IMR-90 (cell line): ENCODE data around the gene DCUN1D4. TPM values are rescaled to one million over a fixed set of nuclear protein-coding genes. Genes with fewer than 3 reads are reported as not detected.

Experiments used
- ATAC-seq: fragments of 200-7000 bp; cut with Tn5 transposase; 2 replicates; pipeline ENCODE4 v1.9.1; 2020; ENCODE audit warnings: low read depth, mild to moderate bottlenecking, moderate library complexity
- BruUV-seq: library from RNA; stranded (reverse); fragments of 400-500 nt; replicated peaks from 2 replicates; lab custom pipeline; 2021; lab: Mats Ljungman, UMichigan
- CTCF ChIA-PET: fragments of 300-600 bp; formaldehyde crosslinking; extraction: SDS; loops from one replicate; lab custom pipeline; 2021; ENCODE audit warnings: antibody characterized with exemption; lab: Yijun Ruan, JAX
- POLR2A ChIA-PET: fragments of 300-600 bp; sonication (Branson Sonifier 250); formaldehyde crosslinking; loops from one replicate; lab custom pipeline; 2022; ENCODE audit warnings: antibody characterized with exemption; ENCODE audit not compliant: unreplicated experiment; lab: Charles Lee
- DNase-seq: peaks from one replicate; pipeline ENCODE4 v3.0.0; 2013
- H2AFZ ChIP-seq: replicated peaks from 2 replicates; pipeline ENCODE3; 2013; ENCODE audit warnings: low read length, mild to moderate bottlenecking; ENCODE audit not compliant: poor library complexity
- H2AK5ac ChIP-seq: 2 replicates; pipeline ENCODE4 v1.6.1; 2013; ENCODE audit warnings: low read depth, low read length, inconsistent platforms
- H2AK9ac ChIP-seq: replicated peaks from 2 replicates; pipeline ENCODE3; 2013; ENCODE audit warnings: mild to moderate bottlenecking, low read depth, low read length, moderate library complexity; ENCODE audit not compliant: poor library complexity
- H2BK120ac ChIP-seq: 2 replicates; pipeline ENCODE4 v1.6.1; 2013; ENCODE audit warnings: low read depth, low read length, inconsistent platforms
- H2BK15ac ChIP-seq: 3 replicates; pipeline ENCODE4 v1.6.1; 2013; ENCODE audit warnings: low read depth, low read length, inconsistent platforms
- H2BK20ac ChIP-seq: 2 replicates; pipeline ENCODE4 v1.6.1; 2013; ENCODE audit warnings: low read depth, mild to moderate bottlenecking, inconsistent platforms, low read length, moderate library complexity
- H2BK5ac ChIP-seq: 2 replicates; pipeline ENCODE4 v1.6.1; 2013; ENCODE audit warnings: mild to moderate bottlenecking, low read depth, low read length, inconsistent platforms; ENCODE audit not compliant: poor library complexity, severe bottlenecking
- H3K14ac ChIP-seq: replicated peaks from 2 replicates; pipeline ENCODE4 v1.6.1; 2013; ENCODE audit warnings: low read depth, low read length, inconsistent platforms
- H3K18ac ChIP-seq: 2 replicates; pipeline ENCODE4 v1.6.1; 2013; ENCODE audit warnings: low read depth, low read length, control low read depth
- H3K23ac ChIP-seq: 2 replicates; pipeline ENCODE4 v1.6.1; 2013; ENCODE audit warnings: low read depth, low read length, inconsistent platforms
- H3K27ac ChIP-seq: 2 replicates; pipeline ENCODE4 v1.5.1; 2013; ENCODE audit warnings: mild to moderate bottlenecking, control low read depth, low read length; ENCODE audit not compliant: insufficient read depth
- H3K27me3 ChIP-seq: 2 replicates; pipeline ENCODE4 v1.6.1; 2013; ENCODE audit warnings: low read length; ENCODE audit not compliant: control insufficient read depth, insufficient read depth
- H3K36me3 ChIP-seq: 2 replicates; pipeline ENCODE4 v1.6.1; 2013; ENCODE audit warnings: low read length, mixed read lengths; ENCODE audit not compliant: control insufficient read depth, insufficient read depth
- H3K4ac ChIP-seq: 2 replicates; pipeline ENCODE4 v1.6.1; 2013; ENCODE audit warnings: low read depth, low read length, inconsistent platforms
- H3K4me1 ChIP-seq: 2 replicates; pipeline ENCODE4 v1.6.1; 2013; ENCODE audit warnings: low read length, mixed read lengths; ENCODE audit not compliant: control insufficient read depth, insufficient read depth
- H3K4me2 ChIP-seq: 2 replicates; pipeline ENCODE4 v1.6.1; 2013; ENCODE audit warnings: low read depth, mild to moderate bottlenecking, control low read depth, low read length, moderate library complexity
- H3K4me3 ChIP-seq: 2 replicates; pipeline ENCODE4 v1.5.1; 2013; ENCODE audit warnings: low read depth, mild to moderate bottlenecking, control low read depth, low read length, moderate library complexity; ENCODE audit not compliant: insufficient read depth
- H3K56ac ChIP-seq: 2 replicates; pipeline ENCODE4 v1.6.1; 2013; ENCODE audit warnings: low read length, inconsistent platforms; ENCODE audit not compliant: insufficient read depth; ENCODE audit errors: extremely low read depth
- H3K79me1 ChIP-seq, 2 experiments: 2 replicates each; pipeline ENCODE4 v1.6.1; 2013; ENCODE audit warnings: low read length in 2 of 2, inconsistent platforms in 1 of 2, low read depth in 1 of 2
- H3K9ac ChIP-seq: 2 replicates; pipeline ENCODE4 v1.6.1; 2013; ENCODE audit warnings: low read depth, low read length, control low read depth
- H3K9me1 ChIP-seq: 2 replicates; pipeline ENCODE4 v1.6.1; 2013; ENCODE audit warnings: low read length, inconsistent platforms; ENCODE audit not compliant: insufficient read depth
- H3K9me3 ChIP-seq: 2 replicates; pipeline ENCODE4 v1.6.1; 2013; ENCODE audit warnings: low read length; ENCODE audit not compliant: control insufficient read depth, insufficient read depth
- H4K20me1 ChIP-seq: 2 replicates; pipeline ENCODE4 v1.6.1; 2013; ENCODE audit warnings: low read length, inconsistent platforms; ENCODE audit not compliant: insufficient read depth
- H4K5ac ChIP-seq: 2 replicates; pipeline ENCODE4 v1.6.1; 2013; ENCODE audit warnings: mild to moderate bottlenecking, low read depth, low read length, control low read depth
- H4K8ac ChIP-seq, 2 experiments: 2 replicates each; pipeline ENCODE4 v1.6.1; 2013; ENCODE audit warnings: low read depth in 2 of 2, low read length in 2 of 2, control low read depth in 1 of 2, inconsistent platforms in 1 of 2
- H4K91ac ChIP-seq: 2 replicates; pipeline ENCODE4 v1.6.1; 2013; ENCODE audit warnings: low read depth, low read length, inconsistent platforms; ENCODE audit not compliant: insufficient read depth
- BHLHE40 ChIP-seq: fragments of 150-350 bp; IDR thresholded peaks from 2 replicates; pipeline ENCODE4 v1.6.1; 2016; ENCODE audit warnings: mild to moderate bottlenecking, low read depth, low read length
- MAFK ChIP-seq: IDR thresholded peaks from 2 replicates; pipeline ENCODE4 v1.6.1; 2012; ENCODE audit warnings: low read depth, low read length, improper control_type of control experiment
- MAZ ChIP-seq: IDR thresholded peaks from 2 replicates; pipeline ENCODE4 v1.6.1; 2012; ENCODE audit warnings: low read depth, mild to moderate bottlenecking, low read length, improper control_type of control experiment, moderate library complexity, borderline replicate concordance
- POLR2A ChIP-seq: IDR thresholded peaks from 2 replicates; pipeline ENCODE4 v1.6.1; 2012; ENCODE audit warnings: mild to moderate bottlenecking, low read depth, low read length
- RCOR1 ChIP-seq: IDR thresholded peaks from 2 replicates; pipeline ENCODE4 v1.6.1; 2012; ENCODE audit warnings: mild to moderate bottlenecking, low read length, improper control_type of control experiment; ENCODE audit not compliant: insufficient replicate concordance
- SMC3 ChIP-seq: fragments of 150-350 bp; IDR thresholded peaks from 2 replicates; pipeline ENCODE4 v1.6.1; 2016; ENCODE audit warnings: low read depth, mild to moderate bottlenecking, antibody characterized with exemption, low read length, moderate library complexity
- whole genome bisulfite sequencing, 2 experiments: methylation state at CpG; one replicate each; pipeline versions ENCODE4 v1.1.5 to v1.1.7; 2013; ENCODE audit warnings: missing lambda C conversion rate in 2 of 2; ENCODE audit not compliant: insufficient read length in 1 of 2; ENCODE audit errors: extremely low coverage in 2 of 2; 5-methylcytosine and 5-hydroxymethylcytosine counted together
- dilution Hi-C: fragments of 300-500 bp; cut with HindIII; formaldehyde crosslinking; loops from one replicate; pipeline ENCODE4 v1.14.3; 2018; ENCODE audit warnings: low sequenced_read_pairs; ENCODE audit not compliant: unreplicated experiment
- in situ Hi-C: fragments of 300-500 bp; cut with MboI; formaldehyde crosslinking; loops from 3 replicates; pipeline ENCODE4 v1.14.3; 2019; ENCODE audit warnings: low sequenced_read_pairs, inconsistent platforms, mixed read lengths
- intact Hi-C: fragments of 100-400 bp; cut with micrococcal nuclease; formaldehyde crosslinking; loops from 2 replicates; pipeline ENCODE4 v1.10.0; 2022
- polyA plus RNA-seq, 3 experiments: library from polyadenylated mRNA; depleted of rRNA; stranded (reverse); fragments of >200 nt; gene quantifications; 2 replicates each; pipeline ENCODE4 v1.2.3, GENCODE V29; 2012; ENCODE audit warnings: low replicate concordance in 1 of 3
- total RNA-seq: library from RNA; depleted of rRNA; stranded (reverse); fragments of >200 nt; gene quantifications from 2 replicates; pipeline ENCODE4 v1.2.3, GENCODE V29; 2012

Gene DCUN1D4
- total and polyA plus RNA-seq, 2 of the 4 experiments (the other 2 are of a cell fraction) = 31.0 to 44.3 TPM

DNA sequence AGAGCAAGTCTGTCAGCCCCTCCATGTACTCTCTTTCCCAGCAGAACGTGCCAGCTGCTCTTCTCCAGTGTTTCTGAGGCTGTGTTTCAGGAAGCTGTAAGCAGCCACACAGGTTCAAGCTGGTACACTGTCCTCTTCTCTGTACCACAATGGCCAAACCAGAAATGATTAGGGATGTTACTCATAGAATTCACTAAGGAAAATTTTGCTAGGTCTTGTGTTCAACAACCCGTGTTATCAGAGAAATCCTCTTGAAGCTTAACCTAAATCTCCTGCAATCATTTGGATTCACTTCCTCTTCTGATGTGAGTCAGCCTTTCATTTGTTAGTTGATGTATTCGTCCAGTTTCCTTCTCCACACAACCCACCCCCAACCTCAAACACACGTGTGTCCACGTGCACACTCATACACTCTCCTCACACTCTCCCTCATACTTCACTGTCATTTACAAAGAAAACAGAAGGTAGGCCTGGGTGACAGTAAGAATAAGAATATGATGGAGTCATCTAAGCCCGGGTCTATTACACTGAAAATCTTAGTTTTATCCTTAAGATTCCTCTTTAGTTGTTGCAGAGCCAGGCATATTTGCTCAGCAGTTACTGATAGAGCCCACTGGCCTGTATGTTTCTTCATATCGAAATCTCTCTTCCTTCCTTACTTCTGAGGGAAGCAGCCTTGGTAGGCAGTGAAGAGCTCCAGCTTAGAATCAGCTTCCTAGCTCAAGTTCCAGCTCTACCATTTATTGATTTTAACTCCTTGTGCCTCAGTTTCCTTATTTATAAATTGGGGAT is 63.4 kb downstream of the DCUN1D4 start:
- ChIA-PET POLR2A (no interaction called here), CTCF (interaction anchor here (1.0 kb wide), 1 partner anchor 11 kb away, joined by 3 read pairs; no protein-coding TSS in a partner anchor)
- H3K9ac ChIP-seq = no peak overlapping the region
- H3K9me3 ChIP-seq = no peaks in the 10 kb centered on the region
- H2BK20ac ChIP-seq = no peak overlapping the region
- H2AK5ac ChIP-seq = 0 out of 2 replicates have a peak overlapping the region, but pooled peaks have one; percentile 28
- no peak overlapping the region for H2BK5ac ChIP-seq
- ATAC-seq (peak; percentile 24; the same call in 1 of the 2 replicates), DNase-seq (peak; percentile 47)
- H3K27me3 ChIP-seq = no peaks in the 10 kb centered on the region
- H3K4me1 ChIP-seq = peaks cover 2% of the 10 kb centered on the region; the same call in 1 of the 2 replicates
- H2BK120ac ChIP-seq = no peak overlapping the region
- no peak overlapping the region for H2BK15ac ChIP-seq
- peaks cover 24% of the 10 kb centered on the region for H3K36me3 ChIP-seq
- no peak overlapping the region for H3K14ac ChIP-seq
- no peak overlapping the region for H4K91ac ChIP-seq
- BruUV-seq = no TSS peak
- peaks cover 0 to 8% of the 10 kb centered on the region in 2 experiments; a peak in 3 of 4 replicates for H3K79me1 ChIP-seq
- H3K4me3 ChIP-seq = no peak overlapping the region
- dilution Hi-C loops = no loop called here
- no peak overlapping the region for H3K18ac ChIP-seq
- H4K5ac ChIP-seq = no peak overlapping the region
- no peak overlapping the region for H3K4ac ChIP-seq
- TF ChIP-seq MAZ (no peak), POLR2A (no peak), SMC3 (no peak), BHLHE40 (peak; percentile 29; the same call in 1 of the 2 replicates), RCOR1 (no peak), MAFK (no peak)
- intact Hi-C loops = no loop called here
- H3K9me1 ChIP-seq = peaks cover 7% of the 10 kb centered on the region
- H3K23ac ChIP-seq = no peak overlapping the region
- in situ Hi-C loops = no loop called here
- no peak overlapping the region for H2AK9ac ChIP-seq
- H3K4me2 ChIP-seq = no peak overlapping the region
- H3K56ac ChIP-seq = no peak overlapping the region
- H3K27ac ChIP-seq = peak overlapping the region; percentile 18; the same call in 1 of the 2 replicates
- no peak overlapping the region for H2AFZ ChIP-seq
- no CpG with 5 or more reads among the region's 7 CpGs for WGBS, 2 experiments
- H4K8ac ChIP-seq = no peak overlapping the region
- no peaks in the 10 kb centered on the region; the same call in 1 of the 2 replicates for H4K20me1 ChIP-seq
